ENCODE results near the gene FOXC1. TPM values are rescaled to one million over a fixed set of nuclear protein-coding genes. Genes with fewer than 3 reads are reported as not detected.
A peak's percentile ranks its signal among the peaks of the same experiment; 100 is the strongest.

Gene FOXC1
- total RNA-seq, 2 experiments from 2014 or later, result not detected

- H3K4me3 Mint-ChIP-seq, result no peak overlapping the region
- peaks cover 70% of the 10 kb centered on the region for H3K27me3 Mint-ChIP-seq
- no peaks in the 10 kb centered on the region for H3K36me3 Mint-ChIP-seq
- no peak overlapping the region for H3K27ac Mint-ChIP-seq
- ATAC-seq (ENCODE audit: low read depth) (no peak), DNase-seq (no peak)
- H3K4me1 Mint-ChIP-seq, result peaks cover 15% of the 10 kb centered on the region
- H3K9me3 Mint-ChIP-seq, result no peaks in the 10 kb centered on the region
- POLR2A ChIA-PET, result no interaction called here
Measured at GRCh38 chr6:1615151-1615852, 5.6 kb downstream of the FOXC1 start.

DNA sequence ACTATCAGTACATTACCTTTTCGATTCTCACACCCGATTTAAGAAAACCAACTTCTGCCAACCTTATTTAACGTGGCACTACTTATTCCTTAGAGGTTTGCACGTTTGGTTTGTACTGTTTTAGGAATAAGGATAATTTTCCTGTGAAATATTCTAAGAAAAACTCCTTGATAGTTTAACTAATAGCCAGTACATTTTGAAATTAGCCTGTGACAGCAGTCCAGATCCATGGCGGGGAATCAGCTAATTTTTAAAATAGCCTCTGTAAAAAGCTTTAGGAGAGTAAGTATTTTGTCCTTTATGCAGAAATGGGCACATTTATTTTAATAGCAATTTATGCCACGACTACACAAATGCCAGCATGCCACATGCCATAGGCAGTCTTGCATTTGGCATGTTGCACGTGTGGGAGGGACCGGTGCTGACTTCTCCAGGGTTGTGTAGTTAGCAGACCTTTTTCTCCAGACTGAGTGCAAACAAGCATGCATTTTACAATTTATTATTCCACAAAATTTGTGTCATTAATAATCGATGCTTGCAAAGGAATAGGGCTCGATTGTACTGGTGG lies 6.2 kb downstream of the FOXC1 start:
- Mint-ChIP-seq H3K27me3 (peaks cover 68% of the 10 kb centered on the region), H3K36me3 (no peaks in the 10 kb centered on the region), H3K27ac (no peak overlapping the region), H3K4me3 (no peak overlapping the region), H3K9me3 (no peaks in the 10 kb centered on the region), H3K4me1 (peaks cover 11% of the 10 kb centered on the region)
- ATAC-seq (ENCODE audit: low read depth), result no peak
- DNase-seq, result no peak
- POLR2A ChIA-PET, result no interaction called here

DNA sequence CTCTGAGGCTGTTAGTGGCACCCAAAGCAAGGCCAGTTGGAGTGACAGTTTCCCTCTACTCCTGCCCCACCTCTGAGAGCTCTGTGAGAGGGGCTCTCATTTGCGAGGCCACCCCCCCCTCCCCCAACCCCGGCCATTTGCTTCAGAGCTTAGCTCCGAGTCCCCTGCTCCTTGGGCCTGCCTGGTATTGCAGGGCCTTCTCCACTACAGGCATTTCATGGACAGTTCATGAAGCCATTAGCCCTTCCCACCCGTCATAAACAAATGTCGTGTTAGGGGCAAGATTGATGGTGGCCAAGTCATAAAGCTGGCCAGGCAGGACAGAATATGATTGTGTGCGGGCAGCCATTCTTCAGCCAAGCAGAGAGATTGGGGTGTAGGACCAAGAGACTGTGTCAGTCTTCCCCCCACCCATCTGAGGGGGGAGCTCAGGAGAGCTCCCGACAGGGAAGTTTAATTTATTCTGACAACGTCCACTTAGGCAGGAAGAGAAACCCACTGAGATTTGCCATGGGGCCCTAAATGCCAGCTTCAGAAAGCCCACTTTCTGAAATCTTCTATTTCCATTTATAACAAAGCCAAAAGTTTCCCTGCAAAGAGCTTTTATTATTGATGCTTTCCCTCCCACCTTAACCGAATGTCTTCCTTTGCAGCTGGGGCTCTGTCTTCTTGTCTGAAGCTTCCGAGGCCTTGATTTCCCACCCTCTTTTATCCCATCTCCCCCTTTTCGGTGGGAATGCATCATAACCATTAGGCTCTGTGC lies 7.2 kb downstream of the FOXC1 start:
- Mint-ChIP-seq H3K4me3 (no peak overlapping the region), H3K36me3 (no peaks in the 10 kb centered on the region), H3K27ac (no peak overlapping the region), H3K9me3 (no peaks in the 10 kb centered on the region), H3K4me1 (peaks cover 11% of the 10 kb centered on the region), H3K27me3 (peaks cover 73% of the 10 kb centered on the region)
- DNase-seq (no peak), ATAC-seq (ENCODE audit: low read depth) (no peak)
- POLR2A ChIA-PET, result no interaction called here

GRCh38 chr6:1617466-1618310 lies 8.0 kb downstream of the FOXC1 start:
- DNase-seq, result no peak
- POLR2A ChIA-PET, result no interaction called here
- H3K9me3 Mint-ChIP-seq, result no peaks in the 10 kb centered on the region
- no peak for ATAC-seq (ENCODE audit: low read depth)
- H3K27ac Mint-ChIP-seq, result no peak overlapping the region
- H3K36me3 Mint-ChIP-seq, result peaks cover 3% of the 10 kb centered on the region
- peaks cover 6% of the 10 kb centered on the region for H3K4me1 Mint-ChIP-seq
- H3K4me3 Mint-ChIP-seq, result no peak overlapping the region
- H3K27me3 Mint-ChIP-seq, result peaks cover 72% of the 10 kb centered on the region

DNA sequence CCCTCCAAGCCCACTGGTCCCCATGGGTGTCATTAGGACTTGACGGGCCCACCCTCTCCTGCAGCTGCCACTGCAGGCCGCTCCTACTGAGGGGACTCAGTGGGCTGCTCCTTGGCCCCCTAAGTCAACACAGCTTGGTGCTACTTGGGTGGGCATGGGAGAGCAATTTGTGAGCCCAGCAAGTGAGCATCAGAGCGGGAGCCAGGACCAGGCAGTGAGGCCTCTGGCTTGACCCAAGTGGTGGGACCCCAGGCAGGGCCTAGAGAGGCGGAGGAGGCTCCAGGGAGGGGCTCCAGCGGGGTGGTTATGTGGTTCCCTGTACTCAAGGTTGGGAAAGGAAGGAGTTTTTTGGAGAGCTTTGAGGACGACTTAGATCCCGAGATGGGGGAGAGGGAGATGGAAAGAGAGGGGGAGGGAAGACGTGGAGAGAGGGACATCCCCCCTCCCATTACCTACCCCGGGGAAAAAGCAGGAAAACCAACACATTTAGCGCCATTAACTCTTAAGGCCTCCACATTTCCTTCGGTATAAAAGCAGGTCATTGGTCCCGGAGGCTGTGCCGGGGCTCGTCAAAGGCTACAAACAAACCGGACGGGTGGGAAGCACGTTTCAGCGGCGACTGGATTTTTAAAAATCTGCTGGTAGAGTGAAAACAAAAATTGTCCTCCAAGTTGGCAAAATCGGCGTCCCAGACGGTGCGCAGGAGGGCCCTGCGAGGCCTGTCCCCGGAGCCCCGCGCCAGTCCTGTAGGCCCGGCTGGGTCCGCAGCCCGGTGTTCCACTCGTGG lies 8.8 kb downstream of the FOXC1 start:
- Mint-ChIP-seq H3K27ac (no peak overlapping the region), H3K4me1 (peaks cover 3% of the 10 kb centered on the region), H3K4me3 (no peak overlapping the region)

DNA sequence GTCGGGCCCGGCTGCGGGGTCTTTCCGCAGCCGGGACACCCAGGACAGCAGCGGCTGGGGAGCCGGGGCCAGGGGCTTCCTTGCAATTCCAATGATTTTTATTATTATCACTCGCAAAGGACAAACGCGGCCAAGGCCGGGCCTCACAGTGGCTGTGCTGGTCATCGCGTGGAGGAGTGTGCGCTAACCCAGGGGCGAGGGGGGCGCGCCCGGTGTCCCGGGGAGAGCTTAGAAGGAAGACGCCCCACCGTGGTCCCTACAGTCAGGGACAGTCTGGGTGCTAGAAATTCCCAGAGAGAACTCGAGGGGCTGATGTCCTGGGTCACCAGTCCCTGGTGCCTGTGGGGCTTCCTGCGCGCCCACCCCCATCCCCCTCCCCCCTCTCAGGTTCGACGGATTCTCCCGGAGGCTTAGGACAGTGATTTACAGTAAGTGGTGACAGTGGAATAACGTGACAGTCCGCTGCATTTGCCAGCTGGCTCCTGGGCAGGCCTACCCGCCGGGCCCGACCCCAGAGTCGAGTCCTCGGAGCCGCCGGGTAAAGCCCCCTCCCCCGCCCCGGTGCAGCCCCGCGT lies 9.5 kb downstream of the FOXC1 start:
- Mint-ChIP-seq H3K4me3 (no peak overlapping the region), H3K4me1 (no peaks in the 10 kb centered on the region), H3K9me3 (no peaks in the 10 kb centered on the region), H3K27ac (no peak overlapping the region), H3K27me3 (peaks cover 70% of the 10 kb centered on the region), H3K36me3 (peaks cover 3% of the 10 kb centered on the region)
- no peak for ATAC-seq (ENCODE audit: low read depth)
- POLR2A ChIA-PET, result no interaction called here
- DNase-seq, result no peak

More for the DNA sequence above, 8.8 kb downstream of the FOXC1 start:
- H3K9me3 Mint-ChIP-seq, result no peaks in the 10 kb centered on the region
- peaks cover 72% of the 10 kb centered on the region for H3K27me3 Mint-ChIP-seq
- DNase-seq, result no peak
- peaks cover 3% of the 10 kb centered on the region for H3K36me3 Mint-ChIP-seq
- ATAC-seq (ENCODE audit: low read depth), result no peak
- POLR2A ChIA-PET, result no interaction called here

- POLR2A ChIA-PET, result no interaction called here
- DNase-seq, result no peak
- ATAC-seq (ENCODE audit: low read depth), result peak; percentile 27
Measured at GRCh38 chr6:1619673-1620503, 10.2 kb downstream of the FOXC1 start.

GRCh38 chr6:1620504-1621069 lies 10.9 kb downstream of the FOXC1 start:
- Mint-ChIP-seq H3K4me1 (peaks cover 5% of the 10 kb centered on the region), H3K36me3 (peaks cover 3% of the 10 kb centered on the region)
- POLR2A ChIA-PET, result no interaction called here

More at GRCh38 chr6:1619673-1620503, 10.2 kb downstream of the FOXC1 start:
- no peak overlapping the region for H3K27ac Mint-ChIP-seq
- peaks cover 70% of the 10 kb centered on the region for H3K27me3 Mint-ChIP-seq
- H3K4me1 Mint-ChIP-seq, result no peaks in the 10 kb centered on the region
- H3K36me3 Mint-ChIP-seq, result peaks cover 3% of the 10 kb centered on the region
- H3K4me3 Mint-ChIP-seq, result no peak overlapping the region
- no peaks in the 10 kb centered on the region for H3K9me3 Mint-ChIP-seq

GRCh38 chr6:1621070-1621701 lies 11.5 kb downstream of the FOXC1 start:
- H3K36me3 Mint-ChIP-seq, result peaks cover 3% of the 10 kb centered on the region
- no peak overlapping the region for H3K4me3 Mint-ChIP-seq
- H3K9me3 Mint-ChIP-seq, result no peaks in the 10 kb centered on the region
- no peak overlapping the region for H3K27ac Mint-ChIP-seq
- H3K4me1 Mint-ChIP-seq, result peaks cover 5% of the 10 kb centered on the region
- no peak for ATAC-seq (ENCODE audit: low read depth)
- DNase-seq, result no peak
- POLR2A ChIA-PET, result no interaction called here
- H3K27me3 Mint-ChIP-seq, result peaks cover 73% of the 10 kb centered on the region

More at GRCh38 chr6:1620504-1621069, 10.9 kb downstream of the FOXC1 start:
- Mint-ChIP-seq H3K27me3 (peaks cover 73% of the 10 kb centered on the region), H3K4me3 (no peak overlapping the region), H3K27ac (no peak overlapping the region), H3K9me3 (no peaks in the 10 kb centered on the region)
- no peak for DNase-seq
- no peak for ATAC-seq (ENCODE audit: low read depth)

- POLR2A ChIA-PET, result no interaction called here
- peaks cover 5% of the 10 kb centered on the region for H3K4me1 Mint-ChIP-seq
- no peak for ATAC-seq (ENCODE audit: low read depth)
- H3K4me3 Mint-ChIP-seq, result no peak overlapping the region
- H3K9me3 Mint-ChIP-seq, result no peaks in the 10 kb centered on the region
- peaks cover 3% of the 10 kb centered on the region for H3K36me3 Mint-ChIP-seq
- H3K27ac Mint-ChIP-seq, result no peak overlapping the region
- DNase-seq, result no peak
- H3K27me3 Mint-ChIP-seq, result peaks cover 73% of the 10 kb centered on the region
Measured at GRCh38 chr6:1622220-1622850, 12.6 kb downstream of the FOXC1 start.

Data from activated naive CD8-positive, alpha-beta T cell treated with anti-CD3 and anti-CD28 coated beads, Interleukin-2, amount 10 ng/mL, durations not matched to agents 7 days and 5 days (primary cell).